Measurements from ENCODE around the gene FSD1.
A peak's percentile ranks its signal among the peaks of the same experiment; 100 is the strongest.

The FSD1 gene

GRCh38 chr19:4371247-4372164 is 67.1 kb downstream of the FSD1 start:
- peak in 3 of 10 donors; percentile 60 to 92 (median 91) for DNase-seq
- intact Hi-C loops (cut with DNase I), result no loop called here

- intact Hi-C loops (cut with DNase I), result no loop called here
- DNase-seq, result peak in 1 of 10 donors; percentile 75
These were observed 68.0 kb downstream of the FSD1 start for GRCh38 chr19:4372165-4373012.

- intact Hi-C loops (cut with DNase I), result no loop called here
- no peak for DNase-seq
These were observed 68.6 kb downstream of the FSD1 start for GRCh38 chr19:4373013-4373367.
